Measurements from ENCODE around the gene TRIM2.

Gene TRIM2

GRCh38 chr4:153275380-153276276, 71.4 kb downstream of the TRIM2 start:
- DNase-seq (ENCODE audit: low spot score) = no peak

- no peak for DNase-seq (ENCODE audit: low spot score)
Measured at GRCh38 chr4:153276971-153277370, 72.7 kb downstream of the TRIM2 start.

- DNase-seq (ENCODE audit: low spot score) = no peak
Measured at GRCh38 chr4:153281476-153281875, 77.2 kb downstream of the TRIM2 start.

GRCh38 chr4:153282023-153282422, 77.8 kb downstream of the TRIM2 start:
- DNase-seq (ENCODE audit: low spot score) = no peak

GRCh38 chr4:153283260-153283659, 79.0 kb downstream of the TRIM2 start:
- no peak for DNase-seq (ENCODE audit: low spot score)

- DNase-seq (ENCODE audit: low spot score) = no peak
Measured at GRCh38 chr4:153290134-153290533, 85.9 kb downstream of the TRIM2 start.

- no peak for DNase-seq (ENCODE audit: low spot score)
Measured at GRCh38 chr4:153291562-153291961, 87.3 kb downstream of the TRIM2 start.

- DNase-seq (ENCODE audit: low spot score) = no peak
Measured at GRCh38 chr4:153292897-153293741, 88.9 kb downstream of the TRIM2 start.

- DNase-seq (ENCODE audit: low spot score) = no peak
Measured at GRCh38 chr4:153293742-153294057, 89.5 kb downstream of the TRIM2 start.

GRCh38 chr4:153294631-153295030, 90.4 kb downstream of the TRIM2 start:
- no peak for DNase-seq (ENCODE audit: low spot score)

GRCh38 chr4:153295131-153295755, 91.0 kb downstream of the TRIM2 start:
- DNase-seq (ENCODE audit: low spot score) = no peak

GRCh38 chr4:153296040-153296823, 92.0 kb downstream of the TRIM2 start:
- DNase-seq (ENCODE audit: low spot score) = no peak

- no peak for DNase-seq (ENCODE audit: low spot score)
Measured at GRCh38 chr4:153297116-153297515, 92.9 kb downstream of the TRIM2 start.

- DNase-seq (ENCODE audit: low spot score) = no peak
Measured at GRCh38 chr4:153310793-153311192, 106.5 kb downstream of the TRIM2 start.

GRCh38 chr4:153314915-153315314, 110.7 kb downstream of the TRIM2 start:
- DNase-seq (ENCODE audit: low spot score) = no peak

GRCh38 chr4:153318696-153319320, 114.6 kb downstream of the TRIM2 start:
- DNase-seq (ENCODE audit: low spot score) = no peak

- no peak for DNase-seq (ENCODE audit: low spot score)
Measured at GRCh38 chr4:153322791-153323190, 118.5 kb downstream of the TRIM2 start.

GRCh38 chr4:153324046-153324445, 119.8 kb downstream of the TRIM2 start:
- no peak for DNase-seq (ENCODE audit: low spot score)

GRCh38 chr4:153325558-153325957, 121.3 kb downstream of the TRIM2 start:
- no peak for DNase-seq (ENCODE audit: low spot score)

GRCh38 chr4:153326513-153326912, 122.3 kb downstream of the TRIM2 start:
- DNase-seq (ENCODE audit: low spot score) = no peak

GRCh38 chr4:153327247-153327646, 123.0 kb downstream of the TRIM2 start:
- no peak for DNase-seq (ENCODE audit: low spot score)

All from ecto neural progenitor cell (in vitro differentiated cells).